PFSK-1 (cell line): ENCODE data around the gene ARMC12.

Experiments
- FOXP2 ChIP-seq: optimal IDR thresholded peaks from 2 replicates; pipeline ENCODE3; 2011; ENCODE audit warnings: borderline replicate concordance, control low read depth, inconsistent platforms; ENCODE audit not compliant: insufficient read depth; ENCODE audit errors: extremely low read length, extremely low read depth
- POLR2AphosphoS5 ChIP-seq: IDR thresholded peaks from 2 replicates; pipeline ENCODE4 v1.6.1; 2012; ENCODE audit warnings: low read depth, mild to moderate bottlenecking, control low read depth, low read length, moderate library complexity
- REST ChIP-seq, 2 experiments: IDR thresholded peaks; 2 replicates each; pipeline versions ENCODE4 v1.6.1 to v1.8.0; 2011 to 2012; ENCODE audit warnings: low read depth in 2 of 2, low read length in 2 of 2, control low read depth in 1 of 2, inconsistent platforms in 1 of 2, mild to moderate bottlenecking in 1 of 2, moderate library complexity in 1 of 2; ENCODE audit not compliant: insufficient read depth in 1 of 2
- SIN3A ChIP-seq: IDR thresholded peaks from 2 replicates; pipeline ENCODE4 v1.6.1; 2012; ENCODE audit warnings: mild to moderate bottlenecking, low read length, moderate library complexity, borderline replicate concordance; ENCODE audit not compliant: insufficient read depth
- TAF1 ChIP-seq: IDR thresholded peaks from 2 replicates; pipeline ENCODE4 v1.6.1; 2012; ENCODE audit warnings: low read length, control low read depth, borderline replicate concordance; ENCODE audit not compliant: insufficient read depth

DNA sequence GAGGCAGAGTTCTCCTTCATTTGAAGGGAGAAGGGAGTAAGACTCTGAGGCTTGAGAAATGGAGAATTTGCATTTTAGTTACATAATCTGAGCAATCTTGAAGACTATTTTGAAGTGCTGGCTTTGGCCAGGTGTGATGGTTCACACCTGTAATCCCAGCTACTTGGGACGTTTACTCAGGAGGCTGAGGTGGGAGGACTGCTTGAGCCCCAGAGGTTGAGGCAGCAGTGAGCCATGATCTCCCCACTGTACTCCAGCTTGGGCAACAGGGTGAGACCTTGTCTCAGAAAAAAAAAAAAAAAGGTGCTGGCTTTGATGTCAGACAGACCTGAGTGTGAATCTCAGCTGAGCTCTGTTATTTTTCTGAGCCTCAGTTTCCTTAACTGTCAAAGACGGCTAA lies 12.4 kb upstream of the ARMC12 start:
- TF ChIP-seq POLR2AphosphoS5 = no peak
- no peak for TF ChIP-seq TAF1
- no peak for TF ChIP-seq REST (IDR thresholded peaks at IDR 0.05; ENCODE audit: insufficient read depth in 1 of 2, low read depth in 2 of 2, low read length in 2 of 2)
- no peak for TF ChIP-seq FOXP2
- TF ChIP-seq SIN3A = no peak
